Colonic mucosa (tissue), 4 donors: ENCODE results near the gene SCAMP1. TPM values are rescaled to one million over a fixed set of nuclear protein-coding genes. Genes with fewer than 3 reads are reported as not detected.

Source experiments
- DNase-seq: peaks from one replicate; pipeline ENCODE4 v3.0.0-alpha.2; 2020
- H3K27ac ChIP-seq: fragments of 200-600 bp; one replicate; pipeline ENCODE4 v1.8.0; 2021
- H3K27me3 ChIP-seq: fragments of 200-600 bp; one replicate; pipeline ENCODE4 v1.8.0; 2021
- H3K36me3 ChIP-seq: fragments of 200-600 bp; one replicate; pipeline ENCODE4 v1.8.0; 2021
- H3K4me1 ChIP-seq: fragments of 200-600 bp; one replicate; pipeline ENCODE4 v1.8.0; 2021; ENCODE audit warnings: mild to moderate bottlenecking
- H3K4me3 ChIP-seq: fragments of 200-600 bp; one replicate; pipeline ENCODE4 v1.8.0; 2021
- H3K9ac ChIP-seq, 2 donors: one replicate each; pipeline ENCODE4 v1.7.0; 2013; ENCODE audit warnings: control low read depth in 2 of 2, low read depth in 2 of 2, low read length in 2 of 2
- H3K9me3 ChIP-seq: fragments of 200-600 bp; one replicate; pipeline ENCODE4 v1.8.0; 2021
- CTCF ChIP-seq: fragments of 200-600 bp; IDR thresholded peaks from one replicate; pipeline ENCODE4 v1.8.0; 2022; ENCODE audit warnings: antibody characterized with exemption, mild to moderate bottlenecking
- intact Hi-C: fragments of 100-400 bp; cut with DNase I; formaldehyde crosslinking; loops from one replicate; pipeline ENCODE4 v1.14.1; 2022
- total RNA-seq, 2 donors: library from RNA; stranded (reverse); fragmentation: NEBNext Ultra II Directional in 1 of 2; extraction: Animal tissue kit (Norgen Biotek cat#: 25700) in 1 of 2; gene quantifications; one replicate each; pipeline ENCODE4 v1.2.1, GENCODE V29; 2021
- donor health status: healthy.
- donor health status: DM: no; HTN: no; CAD: no.
- donor health status: DM: no; HTN: no; CAD: no.

SCAMP1 gene
- 10 to 100 TPM; 26.4 to 53.5 TPM for total RNA-seq

GRCh38 chr5:78359831-78360673 is at the start of gene SCAMP1:
Gene SCAMP1, plus strand, starts transcription at chr5:78360617. Its CDS starts 55 bp downstream, at chr5:78360672.
- H3K4me3 ChIP-seq: peak within 1 kb of the TSS; percentile 72
- peak; percentile 38 for TF ChIP-seq CTCF
- no peaks in the 10 kb centered on the region for H3K9me3 ChIP-seq
- peak; percentile 95 for DNase-seq
- H3K9ac ChIP-seq: peak within 1 kb of the TSS; percentile 96 to 98
- H3K27ac ChIP-seq: peak within 1 kb of the TSS; percentile 88
- no peaks in the 10 kb centered on the region for H3K36me3 ChIP-seq
- no peaks in the 10 kb centered on the region for H3K27me3 ChIP-seq
- intact Hi-C loops: loop anchor here (2.0 kb wide), 1 partner anchor 65 kb away; the partner anchor contains the start of gene AP3B1
- peaks cover 6% of the 10 kb centered on the region for H3K4me1 ChIP-seq

GRCh38 chr5:78317515-78317914 is 42.9 kb upstream of the SCAMP1 start:
- Histone ChIP-seq H3K4me3 (no peak overlapping the region), H3K4me1 (no peaks in the 10 kb centered on the region), H3K9me3 (no peaks in the 10 kb centered on the region), H3K9ac (no peak overlapping the region), H3K27me3 (no peaks in the 10 kb centered on the region), H3K36me3 (no peaks in the 10 kb centered on the region), H3K27ac (no peak overlapping the region)
- DNase-seq: no peak
- intact Hi-C loops: no loop called here
- TF ChIP-seq CTCF: no peak

GRCh38 chr5:78318337-78318736 is 42.1 kb upstream of the SCAMP1 start:
- H3K4me1 ChIP-seq: no peaks in the 10 kb centered on the region
- H3K27me3 ChIP-seq: no peaks in the 10 kb centered on the region
- H3K9me3 ChIP-seq: no peaks in the 10 kb centered on the region
- no peak for TF ChIP-seq CTCF
- no peak overlapping the region for H3K4me3 ChIP-seq
- DNase-seq: no peak
- H3K36me3 ChIP-seq: no peaks in the 10 kb centered on the region
- no peak overlapping the region for H3K27ac ChIP-seq
- intact Hi-C loops: no loop called here
- H3K9ac ChIP-seq: no peak overlapping the region

GRCh38 chr5:78320401-78320800 is 40.0 kb upstream of the SCAMP1 start:
- Histone ChIP-seq H3K27ac (no peak overlapping the region), H3K4me1 (no peaks in the 10 kb centered on the region), H3K9me3 (no peaks in the 10 kb centered on the region), H3K36me3 (no peaks in the 10 kb centered on the region), H3K9ac (no peak overlapping the region), H3K4me3 (no peak overlapping the region), H3K27me3 (no peaks in the 10 kb centered on the region)
- no peak for TF ChIP-seq CTCF
- intact Hi-C loops: no loop called here
- no peak for DNase-seq

- no peaks in the 10 kb centered on the region for H3K4me1 ChIP-seq
- H3K9ac ChIP-seq: no peak overlapping the region
- no peaks in the 10 kb centered on the region for H3K36me3 ChIP-seq
- H3K27me3 ChIP-seq: no peaks in the 10 kb centered on the region
- TF ChIP-seq CTCF: no peak
- no peak overlapping the region for H3K4me3 ChIP-seq
- H3K9me3 ChIP-seq: no peaks in the 10 kb centered on the region
- H3K27ac ChIP-seq: no peak overlapping the region
- no peak for DNase-seq
- intact Hi-C loops: no loop called here
Observed at GRCh38 chr5:78323241-78323640, 37.2 kb upstream of the SCAMP1 start.
